RKO (cell line): ENCODE measurements around the gene ALK.
"Not testable (repeated sequence)": the region's sequence is repeated elsewhere in the genome, so short reads cannot be mapped to it uniquely, and the experiment has no call there.

ENCODE experiments used
- DNase-seq: peaks from one replicate; pipeline ENCODE4 v3.0.0-alpha.2; 2016; ENCODE audit warnings: low spot score

ALK gene

DNA sequence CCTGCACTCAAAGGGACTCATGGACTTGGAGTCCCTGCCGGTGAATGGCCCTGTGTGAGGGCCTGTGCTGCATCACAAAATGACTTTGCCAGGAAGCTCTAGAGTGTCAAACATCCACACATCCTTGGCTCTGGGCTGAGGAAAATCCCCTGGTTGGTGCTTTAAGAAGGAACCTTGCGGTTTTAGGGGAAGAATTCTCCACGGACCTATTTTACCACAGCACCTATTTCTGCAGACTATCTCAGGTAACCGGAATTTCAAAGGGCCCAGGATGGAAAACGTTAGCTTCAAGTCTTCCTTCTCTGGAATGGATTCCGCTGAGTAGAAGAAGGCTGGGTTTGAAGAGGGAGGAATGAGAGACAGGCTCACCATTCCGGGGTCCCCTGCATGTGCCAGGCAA, 166.2 kb downstream of the ALK start:
- DNase-seq = no peak

DNA sequence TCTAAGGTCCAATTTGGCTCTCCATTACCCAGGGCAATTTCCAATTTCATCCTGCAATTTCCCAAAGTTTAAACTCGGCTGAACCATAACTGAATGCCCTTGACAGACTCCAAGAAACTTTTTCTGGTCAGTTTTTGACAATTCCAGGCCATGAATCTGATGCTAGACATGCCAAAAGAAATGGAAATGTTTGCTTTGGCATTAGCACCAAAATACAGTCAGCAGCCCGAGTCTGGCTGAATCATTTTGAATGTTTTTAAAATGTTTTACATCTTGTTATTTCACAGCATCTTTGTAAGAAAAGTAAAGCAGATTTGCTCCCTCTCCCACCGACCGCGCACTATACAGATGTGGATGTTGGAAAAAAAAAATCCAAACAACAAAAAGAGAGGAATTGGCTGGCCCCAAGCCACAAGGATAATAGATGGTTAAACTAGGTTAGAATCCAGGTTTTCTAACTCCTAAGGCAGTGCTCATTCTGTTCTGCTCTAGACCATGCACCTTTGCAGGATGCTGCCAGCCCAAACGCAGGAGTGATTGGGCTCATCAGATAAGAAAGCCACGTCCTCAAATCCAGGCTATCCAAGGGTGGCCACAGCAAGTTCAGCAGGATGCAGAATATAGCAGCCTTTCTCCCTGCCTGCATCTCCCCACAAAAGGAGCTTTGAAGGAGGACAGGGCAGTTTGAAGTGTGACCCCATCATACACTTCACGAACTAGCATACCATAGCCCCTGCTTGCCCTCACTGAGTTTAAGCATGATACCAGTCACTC, 167.5 kb downstream of the ALK start:
- no peak for DNase-seq

DNA sequence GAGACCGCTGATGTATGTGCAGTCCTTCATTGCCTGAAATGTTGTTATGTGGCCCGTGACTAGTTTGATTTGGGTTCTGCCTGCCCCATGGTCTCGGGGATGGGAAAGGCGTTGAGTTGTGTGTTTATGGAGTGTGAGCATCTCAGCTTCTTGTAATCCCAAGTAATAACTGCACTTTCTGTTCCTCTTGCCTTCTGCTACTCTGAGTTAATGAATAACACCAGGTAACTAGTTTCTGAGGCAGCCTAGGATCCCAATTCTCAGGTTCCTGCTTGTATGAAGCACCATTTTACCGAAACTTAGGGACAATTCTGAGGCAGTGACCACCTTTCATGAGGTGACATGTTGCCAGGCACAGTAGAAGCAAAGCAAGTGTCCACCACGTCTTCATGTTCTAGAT, 170.0 kb downstream of the ALK start:
- DNase-seq = no peak

GRCh38 chr2:29750463-29750862, 170.9 kb downstream of the ALK start:
- DNase-seq = not testable (repeated sequence)

- DNase-seq = no peak
Measured at GRCh38 chr2:29749843-29750242, 171.5 kb downstream of the ALK start.

GRCh38 chr2:29749041-29749440, 172.3 kb downstream of the ALK start:
- DNase-seq = no peak

GRCh38 chr2:29747786-29748470, 173.5 kb downstream of the ALK start:
- peak; percentile 95 for DNase-seq

GRCh38 chr2:29744976-29745375, 176.4 kb downstream of the ALK start:
- DNase-seq = no peak

- DNase-seq = no peak
Measured at GRCh38 chr2:29743516-29743915, 177.9 kb downstream of the ALK start.

- DNase-seq = no peak
Measured at GRCh38 chr2:29742656-29743055, 178.7 kb downstream of the ALK start.

DNA sequence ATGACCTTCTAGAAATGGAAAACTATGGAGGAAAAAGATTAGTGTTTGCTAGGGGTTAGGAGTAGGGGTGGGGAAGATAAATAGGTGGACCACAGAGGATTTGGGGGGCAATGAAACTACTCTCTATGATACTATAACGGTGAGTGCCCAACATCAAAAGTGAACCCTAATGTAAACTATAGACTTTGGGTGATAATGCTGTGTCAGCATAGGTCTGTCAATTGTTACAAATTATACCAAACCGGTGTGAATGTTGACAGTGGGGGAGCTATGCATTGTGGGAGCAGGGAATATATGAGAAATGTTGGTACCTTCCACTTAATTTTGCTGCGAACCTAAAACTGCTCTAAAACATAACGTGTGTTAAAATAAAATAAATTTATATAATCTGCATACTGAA, 180.3 kb downstream of the ALK start:
- DNase-seq = no peak

DNA sequence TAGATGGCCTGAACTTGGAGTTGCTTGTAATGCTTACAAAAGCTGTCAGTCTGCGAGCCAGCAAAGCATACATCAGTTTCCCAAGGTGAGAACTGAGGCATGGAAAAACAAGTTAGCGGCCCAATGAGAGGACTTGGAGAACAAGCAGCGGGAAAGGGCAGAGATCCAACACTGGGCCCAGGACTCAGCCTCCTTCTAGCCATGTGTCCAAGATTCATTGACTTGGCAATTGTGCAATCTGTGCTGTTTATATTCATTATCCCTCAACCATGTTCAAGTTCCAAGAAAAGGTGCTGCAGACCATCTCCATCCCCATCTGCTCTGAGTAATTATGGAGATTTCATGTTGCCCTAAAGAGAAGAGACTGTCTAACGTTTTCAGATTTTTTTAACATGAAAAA, 187.4 kb downstream of the ALK start:
- DNase-seq = no peak

DNA sequence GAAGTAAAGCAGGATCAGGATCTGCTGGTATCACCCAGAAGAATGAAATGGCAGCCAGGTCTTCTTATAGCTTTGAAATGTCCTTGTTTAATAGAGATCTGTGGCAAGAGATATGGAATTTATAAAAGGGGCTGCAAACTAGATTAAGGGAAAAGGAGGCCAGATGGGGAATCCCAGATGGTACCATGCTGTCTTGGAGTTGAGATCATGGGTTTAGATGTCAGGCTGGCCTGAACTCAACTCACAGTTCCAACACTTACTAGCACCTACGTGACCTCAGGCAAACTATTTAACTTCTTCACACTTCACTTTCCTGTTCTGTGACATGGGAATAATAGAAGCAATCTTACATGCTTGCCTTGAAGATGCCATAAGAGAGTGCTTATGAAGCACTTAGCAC, 188.2 kb downstream of the ALK start:
- no peak for DNase-seq

GRCh38 chr2:29731948-29732347, 189.4 kb downstream of the ALK start:
- DNase-seq = no peak

DNA sequence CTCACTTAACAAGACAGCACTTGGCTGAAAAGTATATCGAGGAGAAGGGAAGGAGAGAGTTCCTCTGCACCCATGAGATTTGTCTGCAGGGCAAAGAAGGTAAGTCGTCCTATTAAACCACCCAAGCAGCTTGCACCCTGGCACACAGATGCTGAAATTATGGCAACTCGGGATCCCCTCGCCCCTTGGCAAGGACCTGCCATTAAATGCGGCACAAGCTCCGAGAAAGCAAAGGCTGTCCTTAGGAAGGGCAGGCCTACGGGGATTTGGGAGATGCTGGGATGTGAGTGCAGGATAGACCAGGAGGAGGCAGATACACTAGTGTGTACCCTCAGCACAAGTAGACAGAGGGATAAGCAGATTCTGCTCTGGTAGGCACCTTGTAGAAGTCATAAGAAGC, 191.5 kb downstream of the ALK start:
- no peak for DNase-seq

- no peak for DNase-seq
Measured at GRCh38 chr2:29729401-29729800, 192.0 kb downstream of the ALK start.

- no peak for DNase-seq
Measured at GRCh38 chr2:29726976-29727375, 194.4 kb downstream of the ALK start.

DNA sequence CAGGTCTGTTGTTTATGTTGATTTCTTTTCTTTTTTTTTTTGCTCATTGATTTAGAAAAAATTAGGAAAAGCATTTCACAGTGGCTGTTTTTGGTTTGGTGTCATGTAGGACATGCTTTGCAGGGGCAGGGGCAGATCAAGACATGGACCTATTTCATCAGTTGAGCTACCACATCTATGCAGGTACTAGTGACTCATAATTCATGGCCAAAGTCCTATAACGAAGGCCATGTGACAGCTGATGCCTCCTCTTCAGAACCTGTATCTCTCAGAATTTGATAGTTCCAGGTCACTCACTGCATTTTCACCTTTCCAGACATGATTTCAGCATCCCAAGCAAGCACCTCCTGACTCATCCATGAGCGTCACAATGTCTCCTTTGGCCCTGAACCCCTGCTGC, 195.8 kb downstream of the ALK start:
- DNase-seq = no peak

- no peak for DNase-seq
Measured at GRCh38 chr2:29724282-29724681, 197.1 kb downstream of the ALK start.

- no peak for DNase-seq
Measured at GRCh38 chr2:29723255-29724001, 198.0 kb downstream of the ALK start.

DNA sequence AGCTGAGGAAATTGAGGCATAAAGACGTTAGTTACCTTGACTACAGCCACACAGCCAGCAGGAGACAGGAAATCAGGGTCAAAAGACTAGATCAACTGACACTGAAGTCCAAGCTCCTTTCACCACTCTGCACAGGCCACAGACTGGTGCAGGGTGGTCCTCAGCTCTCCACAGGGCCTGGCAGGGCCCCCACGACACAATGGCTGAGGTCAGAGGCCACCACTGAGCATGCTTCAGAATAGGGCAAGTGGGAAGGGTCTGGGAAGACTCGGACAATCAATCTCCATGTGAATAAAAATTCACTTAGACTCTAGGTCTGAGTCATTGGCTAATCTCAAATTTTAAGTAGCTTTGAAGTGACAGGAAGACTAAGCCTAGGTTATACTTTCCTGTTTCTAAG, 201.7 kb downstream of the ALK start:
- no peak for DNase-seq

DNA sequence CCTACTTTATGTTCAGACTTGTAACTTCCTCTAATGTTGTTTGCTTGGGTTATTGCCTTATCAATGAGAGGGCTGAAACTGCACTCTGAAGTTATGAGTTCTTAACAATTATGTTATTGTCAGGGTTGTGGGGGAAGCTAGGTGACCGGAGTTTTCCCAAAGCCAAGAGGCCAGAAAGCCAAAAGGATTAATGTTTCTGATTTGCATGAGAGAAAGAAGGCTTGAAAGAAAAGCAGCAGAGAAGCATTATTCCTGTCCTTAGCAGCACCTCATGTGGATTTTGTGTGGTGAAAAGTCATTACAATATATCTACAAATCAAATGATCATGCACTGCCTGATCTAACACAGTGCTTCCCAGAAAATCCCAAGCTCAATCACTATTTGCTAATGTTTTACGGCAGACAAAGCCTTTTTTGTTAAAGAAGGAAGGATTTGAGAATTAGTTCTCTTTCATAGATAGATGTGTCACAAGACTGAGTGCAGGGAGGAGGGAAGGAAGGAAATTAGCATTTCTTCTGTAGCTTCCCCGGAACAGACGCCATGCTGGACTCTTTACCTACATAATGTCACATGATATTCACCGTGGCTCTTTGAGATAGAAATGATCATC, 203.2 kb downstream of the ALK start:
- DNase-seq = no peak

DNA sequence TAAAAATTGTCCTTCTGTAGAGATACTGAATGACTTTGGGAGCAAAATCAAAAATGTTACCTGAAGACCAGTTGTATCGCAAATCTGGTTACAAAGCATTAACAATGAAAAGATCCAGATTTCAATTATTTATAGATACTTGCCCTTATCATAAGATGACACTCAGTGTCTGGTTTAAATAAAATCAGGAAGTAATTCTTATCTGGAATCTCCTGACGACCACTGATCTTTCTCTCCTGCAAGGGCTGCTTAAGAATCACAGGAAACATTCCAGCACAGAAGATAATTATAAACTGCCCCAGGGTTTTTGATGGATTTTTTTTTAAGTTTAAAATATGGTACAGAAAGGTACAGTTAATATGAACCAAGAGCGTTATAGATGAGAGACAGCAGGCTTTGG, 205.7 kb downstream of the ALK start:
- no peak for DNase-seq
